8988T (cell line): Measurements from ENCODE around the gene PRMT1.

ENCODE experiments used
- DNase-seq: peaks from one replicate; pipeline ENCODE4 v3.0.0; 2011

PRMT1 gene

GRCh38 chr19:49651820-49652550 is 25.1 kb upstream of the PRMT1 start:
- no peak for DNase-seq

- no peak for DNase-seq
These were observed 24.3 kb upstream of the PRMT1 start for GRCh38 chr19:49652551-49653465.

DNA sequence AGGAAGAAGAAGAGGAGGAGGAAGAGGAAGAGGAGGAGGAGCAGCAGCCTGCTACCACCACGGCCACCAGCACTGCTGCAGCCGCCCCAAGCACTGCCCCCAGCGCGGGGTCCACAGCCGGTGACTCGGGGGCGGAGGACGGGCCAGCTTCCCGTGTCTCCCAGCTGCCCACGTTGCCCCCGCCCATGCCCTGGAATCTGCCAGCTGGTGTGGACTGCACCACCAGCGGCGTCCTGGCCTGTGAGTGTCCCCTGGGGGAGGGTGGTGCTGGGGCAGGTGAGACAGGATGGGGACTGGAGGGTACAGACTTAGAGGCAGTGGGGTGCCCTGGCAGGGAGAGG is 23.6 kb upstream of the PRMT1 start:
- no peak for DNase-seq

DNA sequence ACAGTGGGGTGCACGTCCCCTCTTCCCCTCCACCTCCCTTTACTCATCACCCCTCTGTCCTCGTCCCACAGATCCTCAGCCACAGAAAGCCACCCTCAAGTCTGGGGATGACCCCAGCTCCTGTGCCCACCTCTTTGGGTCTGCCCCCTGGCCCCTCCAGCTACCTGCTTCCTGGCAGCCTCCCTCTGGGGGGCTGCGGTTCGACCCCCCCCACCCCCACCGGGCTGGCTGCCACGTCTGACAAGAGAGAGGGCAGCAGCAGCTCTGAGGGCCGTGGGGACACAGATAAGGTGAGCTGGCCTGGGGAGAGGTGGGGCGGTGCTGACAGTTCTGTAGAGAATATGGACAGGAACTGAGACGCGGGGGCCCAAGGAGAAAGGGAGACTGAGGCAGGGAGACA is 22.5 kb upstream of the PRMT1 start:
- DNase-seq, result no peak

- DNase-seq, result no peak
These were observed 21.3 kb upstream of the PRMT1 start for GRCh38 chr19:49655570-49656455.

DNA sequence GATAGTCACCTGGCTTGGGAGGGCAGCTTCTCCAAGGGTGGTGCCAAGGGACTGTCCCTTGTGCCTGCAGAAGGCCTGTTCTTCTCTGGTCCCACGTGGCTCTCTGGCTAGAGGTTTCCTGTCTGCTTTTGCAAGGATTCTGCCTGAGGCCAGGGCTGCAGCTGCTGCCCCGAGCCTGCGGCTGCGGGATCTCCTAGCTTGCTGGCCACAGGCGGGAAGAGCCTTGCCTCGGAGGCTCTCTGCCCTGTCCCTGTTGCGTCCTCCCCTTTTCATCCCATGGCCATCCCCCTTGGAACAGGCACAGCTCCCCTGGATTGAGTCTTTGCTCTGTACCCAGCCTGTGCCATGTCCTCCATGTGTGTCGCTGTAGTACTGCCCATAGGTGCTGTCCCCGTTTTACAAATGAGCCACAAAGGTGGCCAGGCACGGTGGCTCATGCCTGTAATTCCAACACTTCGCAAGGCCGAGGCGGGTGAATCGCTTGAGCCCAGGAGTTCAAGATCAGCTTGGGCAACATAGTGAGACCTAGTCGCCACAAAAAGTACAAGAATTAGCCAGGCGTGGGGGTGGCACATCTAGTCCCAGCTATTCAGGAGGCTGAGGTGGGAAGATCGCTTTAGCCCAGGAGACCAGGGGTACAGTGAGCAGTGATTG is 20.5 kb upstream of the PRMT1 start:
- no peak for DNase-seq

GRCh38 chr19:49657493-49658138 is 19.5 kb upstream of the PRMT1 start:
- DNase-seq, result no peak

DNA sequence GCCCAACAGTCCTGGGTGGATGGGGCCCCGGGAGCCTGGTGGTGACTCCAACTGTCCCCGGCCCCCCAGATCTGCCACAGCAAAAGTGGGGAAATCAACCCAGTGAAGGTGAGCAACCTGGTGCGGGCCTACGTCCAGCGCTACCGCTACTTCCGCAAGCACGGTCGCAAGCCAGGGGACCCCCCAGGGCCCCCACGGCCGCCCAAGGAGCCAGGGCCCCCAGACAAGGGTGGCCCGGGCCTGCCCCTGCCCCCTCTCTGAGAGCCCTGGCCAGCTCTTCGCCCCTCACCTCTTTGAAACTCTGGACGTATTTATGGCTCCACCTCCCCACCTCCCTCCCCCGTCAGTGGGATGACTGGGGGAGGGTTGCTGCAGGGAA is 18.9 kb upstream of the PRMT1 start:
- DNase-seq, result no peak

GRCh38 chr19:49658566-49659442 is 18.3 kb upstream of the PRMT1 start:
- no peak for DNase-seq

- DNase-seq, result no peak
These were observed 16.6 kb upstream of the PRMT1 start for GRCh38 chr19:49660338-49660961.

DNA sequence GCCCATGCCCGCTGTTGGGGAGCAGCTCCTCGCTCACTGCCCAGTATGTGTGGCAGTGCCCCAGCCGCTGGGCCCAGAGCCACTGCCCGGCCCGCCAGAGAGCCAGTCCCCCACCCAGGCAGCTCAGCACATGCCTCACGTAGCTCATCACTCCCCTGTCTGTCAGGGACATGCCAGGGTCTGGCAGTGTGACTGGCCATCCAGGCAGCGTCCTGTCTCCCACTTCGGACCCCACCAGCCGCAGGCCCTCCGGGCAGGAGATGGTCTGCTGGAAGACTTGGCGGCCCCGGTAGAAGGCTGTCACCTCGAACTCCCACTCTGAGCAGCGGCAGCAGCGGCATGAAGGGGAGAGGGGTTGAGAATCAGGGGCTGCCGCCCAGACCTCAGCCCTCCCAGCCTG is 15.1 kb upstream of the PRMT1 start:
- DNase-seq, result no peak

DNA sequence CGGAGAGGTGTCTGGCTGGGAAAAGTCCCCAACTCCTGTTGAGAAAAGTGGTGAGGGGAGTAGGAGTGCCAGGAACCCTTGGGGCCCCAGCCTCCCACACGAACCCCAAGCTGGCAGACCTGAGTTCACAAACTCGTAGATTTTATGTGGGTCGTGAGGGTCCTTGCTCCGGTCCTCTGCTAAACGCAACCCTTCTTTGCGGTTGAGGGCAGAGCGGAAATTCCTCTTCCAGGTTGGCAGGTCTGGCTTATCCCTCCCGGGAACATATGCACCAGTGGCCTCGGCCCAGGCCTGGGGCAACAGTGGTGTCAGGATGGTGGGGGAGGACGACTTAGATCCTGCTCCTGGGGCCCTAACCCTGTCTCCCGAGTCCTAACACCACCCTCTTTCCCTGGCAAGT is 13.8 kb upstream of the PRMT1 start:
- no peak for DNase-seq

GRCh38 chr19:49664171-49665035 is 12.7 kb upstream of the PRMT1 start:
- DNase-seq, result peak; percentile 85

DNA sequence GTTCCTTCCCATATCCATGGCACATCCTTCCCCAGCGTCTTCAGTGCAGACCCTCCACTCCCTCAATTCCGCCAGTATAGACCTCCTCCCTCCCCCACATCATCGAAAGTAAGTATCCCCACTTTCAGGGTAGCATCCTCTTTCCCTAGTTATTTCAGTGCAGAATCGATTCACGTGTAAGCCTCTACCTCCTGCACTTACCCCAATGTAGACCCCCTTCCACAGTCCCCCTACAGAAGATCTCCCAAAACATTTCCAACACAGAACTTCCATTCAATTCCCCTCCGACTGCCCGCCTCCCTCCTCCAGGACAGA is 12.1 kb upstream of the PRMT1 start:
- no peak for DNase-seq

DNA sequence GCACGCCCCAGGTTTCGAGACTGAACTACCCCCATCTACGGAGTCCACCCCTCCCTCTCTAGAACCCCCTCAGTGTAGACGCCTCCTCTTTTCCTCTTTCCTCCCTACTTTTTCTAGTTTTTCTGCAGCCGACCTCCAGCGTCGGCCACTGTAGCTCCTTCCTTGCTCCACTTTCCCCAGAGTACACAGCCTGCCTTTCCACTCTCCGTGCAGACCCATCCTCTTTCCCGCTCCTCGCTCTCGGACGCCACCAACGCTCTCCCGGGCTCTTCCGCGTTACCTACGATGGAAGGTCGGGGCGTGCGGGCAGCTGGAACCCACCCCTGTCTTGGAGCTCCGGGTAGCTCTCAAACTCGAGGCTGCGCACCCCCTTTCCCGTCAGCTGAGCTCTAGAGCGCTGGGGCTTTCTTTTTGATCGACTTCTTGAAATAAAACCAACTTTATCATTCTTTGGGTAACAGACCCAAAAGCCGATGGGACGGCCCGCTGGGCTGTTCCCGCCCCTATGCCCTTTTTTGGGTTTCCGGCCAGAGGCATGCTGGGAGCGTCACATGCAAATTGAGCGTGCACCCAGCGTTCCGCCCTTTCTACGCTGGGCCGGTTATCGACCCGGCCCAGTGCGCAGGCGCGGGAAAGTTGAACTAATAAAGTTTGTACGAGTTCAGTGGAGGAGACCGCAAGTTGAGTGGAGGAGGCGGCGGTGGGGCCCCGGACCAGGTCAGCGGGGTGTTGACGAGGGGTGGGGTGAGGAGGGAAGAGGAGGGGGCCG is 11.5 kb upstream of the PRMT1 start, which contains the start of the genes BCL2L12 and IRF3:
Gene BCL2L12, plus strand, starts transcription at position 583 of the 769 bp plus-strand sequence. CDS start 760 bp downstream, outside the sequence.
Gene IRF3, minus strand, starts transcription at position 507 of the 769 bp plus-strand sequence. CDS start 1,019 bp downstream, outside the sequence.
- DNase-seq, result peak; percentile 87

GRCh38 chr19:49666120-49666444 is 11.0 kb upstream of the PRMT1 start:
- no peak for DNase-seq

DNA sequence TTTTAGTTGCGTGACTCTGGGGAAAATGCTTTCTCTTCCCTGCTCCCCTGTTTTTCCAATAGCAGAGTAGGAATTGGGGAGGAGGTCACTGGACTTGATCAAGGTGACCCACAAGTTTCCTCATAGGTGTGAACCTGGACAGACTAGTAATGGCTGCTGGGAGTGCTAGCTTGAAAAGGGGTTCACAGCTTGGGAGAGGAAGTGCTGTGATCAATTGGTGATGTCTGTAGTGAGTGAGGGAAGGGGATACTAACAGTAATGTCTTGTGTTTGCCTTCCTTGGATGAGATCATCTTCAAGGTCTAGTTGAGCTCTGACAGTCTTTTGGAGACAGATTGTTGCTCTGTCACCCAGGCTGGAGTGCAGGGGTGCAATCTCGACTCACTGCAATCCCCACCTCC is 9.6 kb upstream of the PRMT1 start:
- DNase-seq, result no peak

DNA sequence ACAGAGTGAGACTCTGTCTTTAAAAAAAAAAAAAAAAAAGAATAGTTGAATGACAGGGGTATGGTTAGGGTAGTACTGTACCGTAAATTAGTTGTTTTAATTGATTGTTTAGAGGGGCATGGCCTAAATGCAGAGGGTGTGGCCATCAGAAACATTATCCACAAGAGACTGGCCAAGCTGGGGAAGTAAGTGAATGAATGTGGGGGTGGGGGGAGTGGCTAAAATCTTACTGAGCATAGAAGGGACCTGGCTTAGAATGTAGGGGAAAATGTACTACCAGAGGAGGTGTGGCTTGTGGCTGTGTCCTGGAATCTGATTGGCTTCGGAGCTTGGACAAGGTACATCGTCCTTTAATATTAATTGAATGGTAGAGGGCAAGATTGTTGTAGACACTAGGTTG is 7.6 kb upstream of the PRMT1 start:
- no peak for DNase-seq
